ENCODE measurements around the gene ATP5PO. TPM values are rescaled to one million over a fixed set of nuclear protein-coding genes. Genes with fewer than 3 reads are reported as not detected.

ATP5PO gene
- total and polyA plus RNA-seq, 2 donors (not counting 1 experiment from before 2014, with no cell fraction given): 123 to 139 TPM

DNA sequence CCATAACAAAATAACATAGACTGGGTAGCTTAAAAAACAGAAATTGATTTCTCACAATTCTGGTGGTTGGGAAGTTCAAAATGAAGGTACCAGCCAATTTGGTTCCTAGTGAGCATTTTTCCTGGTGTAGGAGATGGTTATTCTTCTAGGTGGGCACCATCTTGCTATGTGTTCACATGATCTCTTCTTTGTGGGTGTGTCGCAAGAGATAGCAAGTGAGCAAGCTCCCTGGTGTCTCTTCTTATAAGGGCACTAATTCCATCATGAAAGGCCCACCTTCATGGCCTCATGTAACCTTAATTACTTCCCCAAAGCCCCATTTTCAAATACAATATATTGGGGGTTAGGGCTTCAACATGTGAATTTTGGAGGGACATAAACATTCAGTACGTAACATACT lies 38.8 kb upstream of the ATP5PO start:
- intact Hi-C loops (cut with micrococcal nuclease): no loop called here
- ATAC-seq (ENCODE audit: low read depth): no peak
- H3K27ac Mint-ChIP-seq: no peak overlapping the region
- Histone ChIP-seq H3K27ac (ENCODE audit: low read length in 2 of 2) (no peak overlapping the region), H3K9ac (ENCODE audit: low read length) (no peak overlapping the region), H2AFZ (ENCODE audit: insufficient read depth, low read depth, low read length, poor library complexity, severe bottlenecking) (no peak overlapping the region), H3K79me2 (ENCODE audit: control insufficient read depth, insufficient read depth, low read length) (no peaks in the 10 kb centered on the region), H3K4me3 (ENCODE audit: control extremely low read depth in 1 of 5, extremely low read depth in 1 of 5, insufficient read depth in 1 of 5, low read depth in 2 of 5, low read length in 4 of 5) (no peak overlapping the region), H3K4me1 (ENCODE audit: control insufficient read depth in 2 of 2, insufficient read depth in 2 of 2, low read length in 2 of 2) (peaks cover 11 to 19% of the 10 kb centered on the region in 2 donors), H3K36me3 (replicated peaks in 1 of 2; ENCODE audit: control extremely low read depth in 1 of 2, control insufficient read depth in 1 of 2, extremely low read depth in 1 of 2, insufficient read depth in 2 of 2, low read length in 1 of 2) (no peaks in the 10 kb centered on the region), H3K27me3 (replicated peaks in 1 of 4; ENCODE audit: control extremely low read depth in 1 of 4, control insufficient read depth in 3 of 4, insufficient read depth in 4 of 4, low read length in 3 of 4) (no peaks in the 10 kb centered on the region), H3K4me2 (replicated peaks; ENCODE audit: low read depth, low read length, poor library complexity, severe bottlenecking) (no peak overlapping the region), H4K20me1 (ENCODE audit: control insufficient read depth, insufficient read depth, low read length, poor library complexity, severe bottlenecking) (no peaks in the 10 kb centered on the region), H3K9me3 (ENCODE audit: control extremely low read depth in 1 of 3, control insufficient read depth in 2 of 3, insufficient read depth in 1 of 3, low read length in 2 of 3) (peaks cover 0 to 7% (median 2%) of the 10 kb centered on the region in 3 donors)
- no peak for DNase-seq
- TF ChIP-seq, protein P1, sequence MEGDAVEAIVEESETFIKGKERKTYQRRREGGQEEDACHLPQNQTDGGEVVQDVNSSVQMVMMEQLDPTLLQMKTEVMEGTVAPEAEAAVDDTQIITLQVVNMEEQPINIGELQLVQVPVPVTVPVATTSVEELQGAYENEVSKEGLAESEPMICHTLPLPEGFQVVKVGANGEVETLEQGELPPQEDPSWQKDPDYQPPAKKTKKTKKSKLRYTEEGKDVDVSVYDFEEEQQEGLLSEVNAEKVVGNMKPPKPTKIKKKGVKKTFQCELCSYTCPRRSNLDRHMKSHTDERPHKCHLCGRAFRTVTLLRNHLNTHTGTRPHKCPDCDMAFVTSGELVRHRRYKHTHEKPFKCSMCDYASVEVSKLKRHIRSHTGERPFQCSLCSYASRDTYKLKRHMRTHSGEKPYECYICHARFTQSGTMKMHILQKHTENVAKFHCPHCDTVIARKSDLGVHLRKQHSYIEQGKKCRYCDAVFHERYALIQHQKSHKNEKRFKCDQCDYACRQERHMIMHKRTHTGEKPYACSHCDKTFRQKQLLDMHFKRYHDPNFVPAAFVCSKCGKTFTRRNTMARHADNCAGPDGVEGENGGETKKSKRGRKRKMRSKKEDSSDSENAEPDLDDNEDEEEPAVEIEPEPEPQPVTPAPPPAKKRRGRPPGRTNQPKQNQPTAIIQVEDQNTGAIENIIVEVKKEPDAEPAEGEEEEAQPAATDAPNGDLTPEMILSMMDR (IDR thresholded peaks at IDR 0.05): no peak
- TF ChIP-seq EZH2 (IDR thresholded peaks at IDR 0.05; ENCODE audit: borderline replicate concordance, insufficient read depth, low read depth, low read length, poor library complexity, severe bottlenecking): no peak
- no peak overlapping the region for H3K4me3 Mint-ChIP-seq
- H3K27me3 Mint-ChIP-seq: no peaks in the 10 kb centered on the region
- POLR2A ChIA-PET: interaction anchor here (1.0 kb wide), 1 partner anchor 9 kb away, joined by 3 read pairs; no protein-coding TSS in a partner anchor
- peaks cover under 1% of the 10 kb centered on the region for H3K9me3 Mint-ChIP-seq (ENCODE audit: insufficient read depth)
- CTCF ChIA-PET: interaction anchor here (2.3 kb wide), 1 partner anchor 31 kb away, joined by 8 read pairs; no protein-coding TSS in a partner anchor
- no CpG with 5 or more reads among the region's 2 CpGs for WGBS (ENCODE audit: insufficient coverage)
- H3K4me1 Mint-ChIP-seq: peaks cover 19% of the 10 kb centered on the region

DNA sequence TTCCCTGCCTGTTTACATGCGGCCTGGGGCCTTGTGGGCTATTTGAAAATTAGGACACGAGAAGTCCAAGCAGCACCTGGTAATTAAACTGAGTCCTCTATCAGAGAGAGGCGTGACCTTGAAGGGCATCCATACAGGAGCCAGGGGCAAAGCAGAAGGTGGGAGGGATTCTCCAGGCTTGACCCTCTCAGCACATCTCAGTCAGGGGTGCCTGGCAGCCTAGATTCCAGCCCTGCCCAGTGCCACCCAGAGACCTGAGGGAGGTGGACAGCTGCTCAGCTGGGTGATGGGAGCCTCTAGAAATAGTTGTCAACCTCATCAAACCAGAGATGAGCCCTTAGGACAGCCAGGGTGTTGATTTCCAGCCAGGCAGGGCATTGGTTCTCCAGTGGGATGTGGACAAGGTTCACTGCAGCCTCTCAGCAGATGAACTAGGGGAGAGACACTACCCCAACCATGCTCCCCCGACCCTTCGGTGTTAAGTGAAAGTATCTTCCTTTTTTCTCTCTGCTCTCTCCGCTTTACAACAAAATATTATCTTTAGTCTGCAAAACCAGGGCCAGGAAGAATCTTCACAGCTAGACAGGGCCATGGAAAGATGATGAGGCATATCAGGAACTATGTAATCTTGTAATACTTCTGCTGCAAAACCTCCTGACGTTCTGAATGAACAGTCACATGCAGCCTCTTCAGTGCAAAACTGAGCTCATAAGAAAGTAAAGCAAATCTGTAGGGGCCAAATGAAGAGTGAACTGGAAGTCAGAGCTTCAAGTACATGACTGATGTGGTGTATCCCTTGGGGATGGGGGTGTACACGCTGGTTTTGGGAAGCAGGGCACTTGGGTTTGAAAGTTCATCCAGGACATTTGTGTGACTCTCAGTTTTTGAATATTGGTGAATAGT lies 35.9 kb upstream of the ATP5PO start:
- Histone ChIP-seq H3K4me2 (replicated peaks; ENCODE audit: low read depth, low read length, poor library complexity, severe bottlenecking) (no peak overlapping the region), H3K4me3 (ENCODE audit: control extremely low read depth in 1 of 5, extremely low read depth in 1 of 5, insufficient read depth in 1 of 5, low read depth in 2 of 5, low read length in 4 of 5) (no peak overlapping the region), H2AFZ (ENCODE audit: insufficient read depth, low read depth, low read length, poor library complexity, severe bottlenecking) (peak overlapping the region; percentile 20), H3K4me1 (ENCODE audit: control insufficient read depth in 2 of 2, insufficient read depth in 2 of 2, low read length in 2 of 2) (peaks cover 31 to 42% of the 10 kb centered on the region in 2 donors), H3K27ac (ENCODE audit: low read length in 2 of 2) (no peak overlapping the region), H3K36me3 (replicated peaks in 1 of 2; ENCODE audit: control extremely low read depth in 1 of 2, control insufficient read depth in 1 of 2, extremely low read depth in 1 of 2, insufficient read depth in 2 of 2, low read length in 1 of 2) (no peaks in the 10 kb centered on the region), H3K9ac (ENCODE audit: low read length) (no peak overlapping the region), H4K20me1 (ENCODE audit: control insufficient read depth, insufficient read depth, low read length, poor library complexity, severe bottlenecking) (no peaks in the 10 kb centered on the region), H3K27me3 (replicated peaks in 1 of 4; ENCODE audit: control extremely low read depth in 1 of 4, control insufficient read depth in 3 of 4, insufficient read depth in 4 of 4, low read length in 3 of 4) (no peaks in the 10 kb centered on the region), H3K79me2 (ENCODE audit: control insufficient read depth, insufficient read depth, low read length) (no peaks in the 10 kb centered on the region), H3K9me3 (ENCODE audit: control extremely low read depth in 1 of 3, control insufficient read depth in 2 of 3, insufficient read depth in 1 of 3, low read length in 2 of 3) (peaks cover 0 to 15% (median 0%) of the 10 kb centered on the region in 3 donors)
- DNase-seq (no peak), ATAC-seq (ENCODE audit: low read depth) (no peak)
- 59% methylated on average over 5 of the region's 8 CpGs for WGBS (ENCODE audit: insufficient coverage)
- ChIA-PET CTCF (interaction anchor here (0.5 to 1.0 kb wide), 3 partner anchors 12 to 396 kb away, joined by 3 to 4 read pairs (median 3); no protein-coding TSS in a partner anchor), POLR2A (no interaction called here)
- H3K9me3 Mint-ChIP-seq (ENCODE audit: insufficient read depth): peaks cover 2% of the 10 kb centered on the region
- H3K4me1 Mint-ChIP-seq: peaks cover 46% of the 10 kb centered on the region
- peak overlapping the region; percentile 57 for H3K27ac Mint-ChIP-seq
- no peak for TF ChIP-seq EZH2 (IDR thresholded peaks at IDR 0.05; ENCODE audit: borderline replicate concordance, insufficient read depth, low read depth, low read length, poor library complexity, severe bottlenecking)
- TF ChIP-seq, protein P1 (IDR thresholded peaks at IDR 0.05): no peak
- intact Hi-C loops (cut with micrococcal nuclease): no loop called here
- peak overlapping the region; percentile 30 for H3K4me3 Mint-ChIP-seq
- no peaks in the 10 kb centered on the region for H3K27me3 Mint-ChIP-seq

Data from B cell (primary cell).